ENCODE results near the gene IGF2R.
A peak's percentile ranks its signal among the peaks of the same experiment; 100 is the strongest.
"Not testable (repeated sequence)": the region's sequence is repeated elsewhere in the genome, so short reads cannot be mapped to it uniquely, and the experiment has no call there.

The IGF2R gene

DNA sequence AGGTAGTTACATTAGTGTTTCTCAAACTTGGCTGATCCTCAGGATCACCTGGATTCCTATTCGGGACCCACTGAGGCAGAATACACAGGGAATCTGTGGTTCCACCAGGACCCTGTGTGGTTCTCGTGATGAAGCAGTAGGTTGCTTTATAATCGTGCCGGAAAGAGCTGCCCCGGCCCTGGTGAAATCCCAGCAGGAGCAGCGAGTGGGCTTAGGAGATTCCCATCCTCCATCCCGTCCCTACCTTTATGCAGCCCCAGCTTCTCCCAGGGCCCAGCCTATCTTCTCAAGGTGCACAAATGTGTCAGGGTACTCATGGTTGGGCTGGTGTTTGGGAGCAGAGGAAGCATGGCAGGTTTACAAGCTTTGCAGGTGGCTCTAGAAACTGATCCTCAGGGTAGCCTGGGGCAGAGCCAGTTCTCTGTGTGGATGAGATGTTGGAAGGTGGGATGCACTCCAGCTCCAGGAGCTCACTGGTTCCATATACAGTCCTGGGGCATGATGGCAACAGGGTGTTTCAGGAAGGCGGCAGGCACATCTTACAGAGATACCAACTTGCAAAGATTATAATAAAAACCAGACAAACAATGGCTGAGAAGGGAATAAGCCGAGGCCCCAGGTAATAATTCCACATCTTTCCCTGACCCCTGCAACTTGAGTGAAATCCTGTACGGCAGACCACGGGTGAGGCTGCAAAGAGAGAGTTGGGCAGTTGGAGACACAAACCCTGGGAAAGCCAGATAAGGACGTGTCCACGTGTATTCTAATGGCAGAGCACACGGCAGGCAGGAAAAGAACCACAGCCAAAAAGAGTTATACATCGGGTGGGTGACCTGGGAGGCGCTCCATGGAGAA, 158.6 kb downstream of the IGF2R start:
- no peak for DNase-seq

DNA sequence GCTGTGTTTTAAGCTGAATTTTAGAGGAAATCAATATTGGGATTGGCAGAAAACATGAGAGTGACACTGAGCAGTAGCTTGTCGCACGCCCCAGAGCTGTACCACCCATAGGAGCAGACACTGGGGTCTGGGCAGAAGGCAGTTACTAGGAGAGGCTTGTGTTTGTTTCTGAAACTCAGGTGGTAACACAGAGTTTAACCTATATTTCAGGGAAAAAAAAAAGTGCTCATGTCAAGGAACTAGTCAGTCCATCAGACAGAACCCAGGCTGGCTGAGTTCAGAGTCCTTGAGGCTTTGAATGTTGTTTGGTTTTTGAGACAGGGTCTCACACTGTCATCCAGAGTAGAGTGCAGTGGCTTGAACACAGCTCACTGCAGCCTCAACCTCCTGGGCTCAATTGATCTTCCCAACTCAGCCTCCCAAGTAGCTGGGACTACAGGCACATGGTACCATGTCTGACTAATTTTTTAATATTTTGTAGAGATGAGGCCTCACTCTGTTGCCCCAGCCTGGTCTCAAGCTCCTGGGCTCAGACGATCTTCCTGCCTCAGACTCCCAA, 159.3 kb downstream of the IGF2R start:
- no peak for DNase-seq

DNA sequence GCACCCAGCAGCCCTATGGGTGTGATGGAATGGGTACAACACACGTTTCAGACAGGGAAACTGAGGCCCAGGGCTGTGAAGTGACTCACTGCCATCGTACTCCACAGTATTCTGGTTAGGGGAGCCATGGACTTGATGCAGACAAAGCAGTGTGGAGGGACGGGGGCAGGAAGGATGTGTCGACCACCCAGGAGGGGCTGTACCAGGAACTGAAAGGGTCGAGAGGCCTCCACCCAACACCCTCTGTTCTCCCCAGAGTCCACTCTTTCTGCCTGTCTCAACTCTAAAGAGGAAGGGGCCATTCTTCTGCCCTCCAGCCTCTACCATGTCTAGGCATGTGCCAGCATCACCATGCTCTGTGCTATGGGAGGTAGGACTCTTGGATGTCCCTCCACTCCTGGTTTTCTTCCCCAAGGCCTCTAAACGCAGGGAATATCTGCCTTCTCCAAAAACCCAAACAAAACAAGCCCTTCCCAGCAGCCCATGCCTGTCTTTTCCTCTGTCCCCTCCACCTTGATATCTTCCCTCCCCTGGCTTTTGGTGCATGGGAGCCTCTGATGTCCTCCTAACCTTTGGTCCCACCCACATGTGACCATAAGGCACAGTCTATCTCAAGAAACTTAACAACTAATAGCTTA, 160.1 kb downstream of the IGF2R start:
- no peak for DNase-seq

DNA sequence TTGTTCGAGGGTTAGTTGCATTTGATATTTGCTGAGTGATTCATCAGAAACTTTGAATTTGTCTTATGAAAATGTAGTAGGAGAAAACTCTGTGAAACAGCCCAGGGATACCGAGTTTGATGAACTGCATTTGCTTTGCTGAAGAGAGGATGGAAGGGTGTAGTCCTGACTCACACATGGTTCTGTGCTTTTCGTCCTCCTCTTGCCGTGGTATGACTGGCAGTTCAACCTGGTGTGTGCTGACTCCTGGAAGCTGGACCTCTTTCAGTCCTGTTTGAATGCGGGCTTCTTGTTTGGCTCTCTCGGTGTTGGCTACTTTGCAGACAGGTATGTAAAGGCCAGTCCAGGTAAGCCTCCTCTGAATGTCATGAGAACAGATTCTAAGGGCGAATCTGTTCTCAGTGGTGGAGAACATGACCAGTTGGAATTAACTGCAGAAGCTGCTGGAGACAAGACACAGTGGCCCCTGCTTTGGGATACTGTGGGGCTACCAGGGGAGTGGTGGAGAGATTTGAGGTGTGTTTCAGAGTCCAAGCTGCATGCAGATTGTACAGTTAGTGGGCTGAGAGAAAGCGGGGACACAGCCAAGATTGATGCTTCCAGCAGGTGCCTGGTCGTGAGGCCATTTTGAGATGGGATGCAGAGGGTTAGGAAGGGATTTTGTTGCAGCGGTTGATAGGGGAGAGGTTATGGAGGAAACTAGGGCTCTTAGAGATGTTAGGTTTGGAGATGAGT, 161.2 kb downstream of the IGF2R start:
- DNase-seq: no peak

DNA sequence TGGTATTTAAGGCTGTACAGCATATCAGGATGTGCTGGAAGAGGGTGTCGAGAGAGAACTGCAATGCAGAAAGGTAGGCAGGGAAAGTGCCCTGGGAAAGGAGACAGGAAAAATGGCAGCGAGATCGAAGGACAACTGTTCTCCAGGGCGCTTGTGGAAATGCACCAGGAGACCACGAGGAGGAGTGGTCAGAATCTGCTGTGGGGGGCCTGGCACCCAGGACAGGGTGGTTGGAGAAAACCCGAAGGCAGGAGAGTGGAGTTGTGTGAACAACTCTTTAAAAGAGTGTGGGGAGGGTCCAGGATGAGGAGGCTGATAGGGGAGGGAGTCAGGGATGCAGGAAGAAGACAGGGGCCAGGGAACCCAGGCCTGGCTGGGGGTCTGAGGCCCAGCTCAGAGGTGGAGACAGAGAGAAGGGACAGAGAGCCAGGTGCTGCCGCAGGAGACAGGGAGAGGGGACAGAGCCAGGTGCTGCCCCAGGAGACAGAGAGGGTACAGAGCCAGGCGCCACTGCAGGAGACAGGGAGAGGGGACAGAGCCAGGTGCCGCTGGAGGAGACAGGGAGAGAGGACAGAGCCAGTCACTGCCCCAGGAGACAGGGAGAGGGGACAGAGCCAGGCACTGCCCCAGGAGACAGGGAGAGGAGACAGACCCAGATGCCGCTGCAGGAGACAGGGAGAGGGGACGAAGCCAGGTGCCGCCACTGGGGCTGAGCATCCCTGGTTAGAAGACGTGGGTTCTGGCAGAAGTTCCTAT, 162.0 kb downstream of the IGF2R start:
- DNase-seq: no peak

DNA sequence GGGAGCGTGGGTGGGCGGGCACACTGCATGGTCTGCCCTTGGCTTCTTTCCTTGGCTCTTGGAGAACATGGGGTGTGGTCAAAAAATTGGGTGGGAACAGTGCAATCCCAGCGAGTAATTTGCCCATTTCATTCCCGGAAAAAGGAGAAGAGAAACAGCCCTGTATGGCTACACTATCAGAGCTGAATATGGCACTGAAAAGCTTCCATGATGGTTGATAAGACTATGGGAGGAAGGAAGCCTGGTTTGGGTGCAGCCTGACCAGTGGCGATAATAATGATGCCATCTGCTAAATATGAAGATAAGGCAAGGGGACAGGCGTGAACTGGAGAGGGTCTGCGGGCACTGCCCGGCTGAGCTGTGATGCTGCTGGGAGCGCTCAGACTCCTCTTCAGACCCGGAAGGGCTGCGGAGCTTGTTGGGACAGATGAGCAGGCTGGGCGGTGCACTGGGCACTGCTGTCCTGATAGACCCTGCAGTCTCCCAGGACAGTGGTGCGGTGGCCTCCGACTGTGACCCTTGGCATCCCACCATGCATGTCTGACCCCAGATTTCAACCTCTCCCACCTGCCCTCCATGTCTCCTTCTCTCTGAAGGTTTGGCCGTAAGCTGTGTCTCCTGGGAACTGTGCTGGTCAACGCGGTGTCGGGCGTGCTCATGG, 162.9 kb downstream of the IGF2R start:
- no peak for DNase-seq

DNA sequence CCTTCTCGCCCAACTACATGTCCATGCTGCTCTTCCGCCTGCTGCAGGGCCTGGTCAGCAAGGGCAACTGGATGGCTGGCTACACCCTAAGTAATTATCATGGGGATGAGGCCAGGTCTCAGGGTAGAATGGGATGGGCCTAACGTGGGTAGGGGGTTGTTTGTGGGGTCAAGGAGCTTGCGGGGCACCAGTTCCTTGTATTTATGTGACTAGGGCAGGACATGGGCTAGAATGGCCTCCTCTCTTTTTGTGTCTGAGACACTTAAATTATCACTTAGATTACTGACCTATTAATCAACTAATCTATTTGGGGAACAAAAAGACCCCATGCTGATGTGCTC, 163.4 kb downstream of the IGF2R start:
- no peak for DNase-seq

DNA sequence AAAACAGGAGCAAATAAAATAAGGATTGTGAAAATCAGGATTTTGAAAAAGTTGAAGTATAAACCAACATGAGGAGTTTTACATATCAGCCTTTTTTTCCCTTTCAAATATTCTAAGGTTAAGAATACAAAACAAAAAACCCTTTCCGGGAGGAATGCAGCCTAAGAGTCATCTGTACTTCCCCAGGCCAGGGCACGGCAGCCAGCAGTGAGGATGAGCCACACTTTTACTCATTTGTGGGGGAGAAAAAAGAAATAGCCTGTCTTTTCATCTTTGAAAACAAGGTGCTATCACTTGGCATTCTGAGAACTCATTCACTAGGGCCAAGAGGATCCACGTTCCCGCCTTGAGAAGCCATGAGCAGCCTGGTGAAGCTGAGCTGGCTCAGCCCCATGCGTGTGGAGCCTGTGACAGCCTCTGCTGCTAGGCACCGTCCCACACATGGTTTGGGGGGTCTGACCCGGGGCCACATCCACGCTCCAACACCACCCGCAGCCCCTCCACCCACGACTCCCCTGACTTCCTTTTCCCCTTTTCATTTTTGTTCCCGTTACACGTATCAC, 164.0 kb downstream of the IGF2R start:
- no peak for DNase-seq

DNA sequence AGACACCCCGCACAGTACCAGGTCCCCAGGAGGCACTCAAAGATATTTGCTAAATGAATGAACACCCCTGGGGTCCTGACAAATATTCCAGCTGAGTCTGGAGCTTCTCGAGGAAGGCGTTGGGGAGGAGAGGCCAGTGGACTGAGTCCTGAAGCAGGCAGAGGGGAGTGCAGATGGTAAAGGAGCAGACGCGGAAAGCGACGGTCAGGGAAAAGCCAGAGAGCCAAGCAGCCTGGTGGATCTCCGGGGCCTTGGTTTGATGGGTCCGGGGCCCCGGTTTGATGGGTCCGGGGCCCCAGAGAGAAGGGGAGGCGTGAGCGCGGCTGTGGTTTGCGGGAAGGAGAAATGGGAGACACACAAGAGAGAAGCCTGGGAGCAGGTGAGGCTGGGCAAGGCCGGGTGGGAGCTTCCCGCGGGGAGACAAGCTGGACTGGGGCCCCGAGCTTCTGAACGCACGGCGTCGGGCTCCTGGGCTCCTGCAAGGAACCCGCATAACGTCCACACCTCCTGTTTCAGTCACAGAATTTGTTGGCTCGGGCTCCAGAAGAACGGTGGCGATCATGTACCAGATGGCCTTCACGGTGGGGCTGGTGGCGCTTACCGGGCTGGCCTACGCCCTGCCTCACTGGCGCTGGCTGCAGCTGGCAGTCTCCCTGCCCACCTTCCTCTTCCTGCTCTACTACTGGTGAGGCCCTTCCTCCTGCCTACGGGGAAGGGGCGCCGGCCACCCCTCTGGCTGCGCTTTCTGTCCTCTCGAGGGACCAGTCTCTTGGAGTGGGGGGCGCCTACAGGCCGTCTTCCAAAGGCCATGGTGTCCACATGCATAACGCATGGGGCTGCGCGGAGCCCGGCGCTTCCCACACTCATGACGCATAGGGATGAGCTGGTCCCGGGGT, 164.8 kb downstream of the IGF2R start:
- DNase-seq: no peak

DNA sequence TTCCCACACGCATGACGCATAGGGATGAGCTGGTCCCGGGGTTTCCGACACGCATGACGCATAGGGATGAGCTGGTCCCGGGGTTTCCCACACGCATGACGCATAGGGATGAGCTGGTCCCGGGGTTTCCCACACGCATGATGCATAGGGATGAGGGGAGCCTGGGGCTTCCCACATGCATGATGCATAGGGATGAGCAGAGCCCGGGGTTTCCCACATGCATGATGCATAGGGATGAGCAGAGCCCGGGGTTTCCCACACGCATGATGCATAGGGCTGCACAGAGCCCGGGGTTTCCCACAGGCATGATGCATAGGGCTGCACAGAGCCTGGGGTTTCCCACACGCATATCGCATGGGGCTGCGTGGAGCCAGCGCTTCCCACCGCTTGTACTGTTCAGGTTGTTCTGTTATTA, 165.5 kb downstream of the IGF2R start:
- not testable (repeated sequence) for DNase-seq

DNA sequence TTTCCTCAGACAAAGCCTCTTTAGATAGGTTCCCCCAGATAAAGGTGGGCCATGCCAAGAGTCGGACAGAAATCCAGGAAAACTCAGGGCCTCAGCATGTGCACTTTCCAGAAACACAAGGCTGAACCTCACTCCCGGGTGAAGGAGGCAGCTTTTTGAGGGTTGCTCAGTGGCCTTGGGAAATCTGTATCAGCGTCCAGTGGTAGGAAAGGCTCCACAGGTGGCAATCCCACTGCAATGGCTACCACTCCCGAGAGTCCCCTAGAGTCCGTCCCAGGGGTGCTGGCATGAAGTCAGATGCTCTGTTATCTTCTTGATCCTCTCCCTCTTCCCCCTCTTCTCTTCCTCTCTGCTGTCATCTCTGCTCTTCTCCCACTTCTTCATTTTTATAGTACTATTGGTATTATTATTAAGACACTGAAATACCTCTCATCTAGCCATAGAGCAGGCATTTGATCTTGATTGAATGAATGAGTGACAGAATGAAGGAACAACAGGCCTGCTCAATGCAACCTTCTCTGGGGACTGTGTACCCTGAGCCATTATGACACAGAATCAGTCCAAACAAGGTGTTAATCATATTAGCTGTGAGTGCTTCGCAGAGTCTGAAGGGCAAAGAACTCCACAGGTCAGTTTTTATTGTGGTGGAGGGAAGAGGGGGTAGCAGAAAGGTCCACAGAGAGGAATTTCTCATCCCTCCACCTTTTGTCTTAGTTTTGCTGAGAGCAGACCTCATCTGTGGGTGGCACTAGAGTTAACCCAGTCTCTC, 166.1 kb downstream of the IGF2R start:
- no peak for DNase-seq

DNA sequence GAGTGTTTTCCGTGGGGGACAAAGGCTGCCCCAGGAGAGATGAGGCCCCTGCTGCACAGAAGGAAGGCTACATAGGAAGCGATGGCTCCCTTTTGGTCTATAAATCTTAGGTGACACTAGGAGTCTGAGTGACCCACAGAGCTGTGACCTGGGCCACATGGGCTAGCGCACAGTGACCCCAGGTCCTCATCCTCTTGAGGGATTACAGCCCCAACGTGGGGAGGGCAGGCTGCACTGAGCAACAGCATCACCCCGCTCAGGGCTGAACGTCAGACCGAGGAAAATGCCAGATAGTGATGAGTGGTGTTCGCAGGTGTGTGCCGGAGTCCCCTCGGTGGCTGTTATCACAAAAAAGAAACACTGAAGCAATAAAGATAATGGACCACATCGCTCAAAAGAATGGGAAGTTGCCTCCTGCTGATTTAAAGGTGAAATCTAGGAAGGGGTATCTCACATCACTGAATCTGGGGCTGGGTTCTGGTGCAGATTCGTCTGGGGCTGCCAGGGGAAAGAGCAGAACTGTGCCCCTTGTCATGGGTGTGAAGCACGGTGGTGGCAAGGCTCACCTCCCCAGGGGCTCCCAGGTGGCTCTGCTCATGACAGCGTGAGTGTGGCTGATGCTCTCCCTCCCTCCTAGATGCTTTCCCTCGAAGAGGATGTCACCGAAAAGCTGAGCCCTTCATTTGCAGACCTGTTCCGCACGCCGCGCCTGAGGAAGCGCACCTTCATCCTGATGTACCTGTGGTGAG, 167.2 kb downstream of the IGF2R start:
- DNase-seq: no peak

DNA sequence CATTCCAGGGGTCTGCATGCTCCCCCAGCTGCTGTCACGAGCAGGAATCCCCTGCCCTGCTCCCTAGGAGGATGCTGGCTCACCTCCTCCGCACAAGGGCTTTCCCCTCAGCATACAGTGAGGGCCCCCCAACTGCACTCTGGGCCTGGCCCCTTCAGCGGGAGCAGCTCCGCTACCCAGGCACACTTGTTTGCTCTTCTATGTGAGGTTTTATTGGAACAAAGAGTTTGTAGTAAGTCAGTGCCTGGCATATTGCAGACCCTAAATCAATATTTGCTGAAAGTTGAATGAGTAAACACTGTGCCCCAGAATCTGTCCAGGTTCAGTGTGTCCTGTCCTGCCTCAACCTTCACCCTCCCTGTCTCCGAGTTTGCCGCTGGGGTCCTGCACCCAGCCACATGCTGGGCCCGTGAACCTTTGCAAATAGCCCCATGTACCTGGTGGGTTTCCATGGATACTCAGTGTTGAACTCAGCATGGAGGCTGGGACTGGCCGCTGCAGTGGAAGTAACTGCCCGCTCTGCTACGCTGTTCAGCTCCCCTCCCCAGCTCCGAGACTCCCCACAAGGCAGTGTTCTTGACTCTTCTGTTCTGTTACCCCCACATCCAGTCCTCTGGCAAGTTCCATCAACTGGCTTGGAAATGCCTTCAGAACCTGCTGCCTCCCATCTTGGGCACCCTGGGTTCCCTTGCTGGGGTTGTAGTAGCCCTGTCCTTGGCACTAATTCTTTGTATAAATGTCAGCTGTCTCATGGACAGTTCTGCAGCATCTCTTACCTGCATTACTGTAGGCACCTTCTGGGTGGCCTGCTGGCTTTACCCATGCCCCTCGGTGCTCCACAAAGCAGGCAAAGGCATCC, 168.5 kb downstream of the IGF2R start:
- DNase-seq: no peak

DNA sequence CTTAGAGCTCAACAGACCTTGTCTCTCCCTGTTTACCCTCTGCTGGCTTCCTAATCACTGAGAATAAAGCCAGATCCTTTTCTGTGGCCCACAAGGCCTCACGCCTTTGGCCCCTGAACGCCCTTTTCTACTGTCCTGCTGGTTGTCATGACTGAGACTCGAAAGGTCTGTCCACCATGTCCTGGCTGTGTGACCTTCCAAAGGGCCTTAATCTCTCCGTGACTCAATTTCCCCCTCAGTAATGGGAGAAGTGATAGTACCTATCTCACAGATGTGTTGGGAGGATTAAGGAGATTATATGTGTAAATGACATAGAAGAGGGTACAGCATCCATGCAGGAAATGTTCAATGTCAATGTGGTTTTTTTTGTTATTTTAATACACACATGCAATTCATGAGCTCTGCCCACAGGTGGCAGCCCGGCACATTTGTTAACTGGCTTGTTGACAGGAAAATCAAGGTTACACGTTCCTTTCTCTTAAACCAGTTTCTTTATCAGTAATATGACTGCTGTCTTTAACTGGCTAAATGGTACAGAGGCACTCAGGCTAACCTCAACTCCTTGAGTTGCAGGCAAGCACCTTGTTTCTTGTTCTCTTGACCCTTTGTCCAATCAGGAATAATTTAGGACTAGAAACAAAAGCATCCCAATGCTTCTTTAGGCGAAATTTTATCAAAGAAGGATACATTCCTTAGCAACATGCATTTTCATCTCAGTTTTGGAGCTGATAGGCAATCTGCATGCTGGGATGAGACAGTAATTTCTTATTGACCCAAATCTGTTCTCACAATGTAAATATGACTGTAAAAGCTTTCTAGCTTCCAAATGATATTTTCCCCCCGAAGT, 169.3 kb downstream of the IGF2R start:
- DNase-seq: peak; percentile 60

DNA sequence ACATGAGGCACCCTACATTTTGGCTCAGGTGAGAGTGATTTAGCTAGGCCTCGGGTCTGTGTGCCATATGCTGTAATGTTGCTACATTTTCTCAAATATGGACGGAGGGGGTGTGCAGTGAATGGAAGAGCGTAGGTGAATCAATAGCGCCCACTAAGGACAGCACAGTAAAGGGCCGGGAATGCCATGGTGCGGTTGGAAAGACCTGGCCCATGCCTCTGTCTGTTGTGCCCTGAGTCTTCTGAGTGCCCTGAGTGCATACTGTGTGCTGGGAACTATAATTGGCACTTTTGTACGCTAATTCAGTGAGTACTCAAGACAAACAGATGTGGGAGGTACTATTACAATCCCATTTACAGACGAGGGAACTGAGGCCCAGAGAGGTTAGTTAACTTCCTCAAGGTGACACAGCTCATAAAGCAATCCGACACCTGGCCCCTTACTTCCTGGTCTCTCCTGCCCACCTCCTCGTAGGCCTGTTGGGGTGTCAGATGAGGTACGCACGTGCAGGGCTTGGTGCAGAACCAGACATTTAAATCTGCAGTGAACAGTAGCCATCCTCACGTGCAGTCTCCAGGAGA, 170.0 kb downstream of the IGF2R start:
- DNase-seq: no peak

DNA sequence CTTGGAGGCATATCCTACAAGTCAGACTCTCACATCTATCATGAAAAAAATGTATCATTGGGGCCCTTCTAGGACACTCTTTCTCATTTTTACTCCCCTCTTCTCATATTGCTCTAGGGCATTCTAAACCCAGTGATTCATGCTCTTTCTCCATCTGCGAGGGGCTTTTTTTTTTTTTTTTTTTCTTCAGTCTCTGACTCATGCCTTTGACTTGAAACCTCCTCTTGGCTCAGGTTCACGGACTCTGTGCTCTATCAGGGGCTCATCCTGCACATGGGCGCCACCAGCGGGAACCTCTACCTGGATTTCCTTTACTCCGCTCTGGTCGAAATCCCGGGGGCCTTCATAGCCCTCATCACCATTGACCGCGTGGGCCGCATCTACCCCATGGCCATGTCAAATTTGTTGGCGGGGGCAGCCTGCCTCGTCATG, 170.6 kb downstream of the IGF2R start:
- peak; percentile 93 for DNase-seq

DNA sequence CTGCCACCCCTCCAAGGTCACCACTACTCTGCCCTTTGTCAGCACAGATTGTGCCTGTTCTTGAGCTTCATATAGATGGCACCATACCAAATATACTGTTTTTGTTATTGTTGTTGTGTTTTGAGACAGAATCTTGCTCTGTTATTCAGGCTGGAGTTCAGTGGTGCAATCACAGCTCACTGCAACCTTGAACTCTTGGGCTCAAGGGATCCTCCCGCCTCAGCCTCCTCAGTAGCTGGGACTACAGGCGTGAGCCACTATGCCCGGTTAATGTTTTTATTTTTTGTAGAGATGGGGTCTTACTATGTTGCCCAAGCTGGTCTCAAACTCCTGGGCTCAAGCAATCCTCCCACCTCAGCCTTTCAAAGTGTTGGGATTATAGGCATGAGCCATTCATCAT, 171.6 kb downstream of the IGF2R start:
- DNase-seq: not testable (repeated sequence)
